T-helper 1 cell treated with Interleukin-12 subunit alpha and Interleukin-12 subunit beta and Interleukin-4 antibody, amounts not matched to agents 30 ng/mL and 1 ng/mL, for 36 hours (primary cell): ENCODE results near the gene SLC7A6. TPM values are rescaled to one million over a fixed set of nuclear protein-coding genes. Genes with fewer than 3 reads are reported as not detected.

Source experiments
- intact Hi-C: fragments of 100-400 bp; cut with micrococcal nuclease; formaldehyde crosslinking; loops from one replicate; pipeline ENCODE4 v1.15.1; 2024
- total RNA-seq: library from RNA; stranded (reverse); gene quantifications from 2 replicates; pipeline ENCODE4 v1.2.3, GENCODE V29; 2022

The SLC7A6 gene
- total RNA-seq, 1 donor from 2014 or later = 128 TPM

DNA sequence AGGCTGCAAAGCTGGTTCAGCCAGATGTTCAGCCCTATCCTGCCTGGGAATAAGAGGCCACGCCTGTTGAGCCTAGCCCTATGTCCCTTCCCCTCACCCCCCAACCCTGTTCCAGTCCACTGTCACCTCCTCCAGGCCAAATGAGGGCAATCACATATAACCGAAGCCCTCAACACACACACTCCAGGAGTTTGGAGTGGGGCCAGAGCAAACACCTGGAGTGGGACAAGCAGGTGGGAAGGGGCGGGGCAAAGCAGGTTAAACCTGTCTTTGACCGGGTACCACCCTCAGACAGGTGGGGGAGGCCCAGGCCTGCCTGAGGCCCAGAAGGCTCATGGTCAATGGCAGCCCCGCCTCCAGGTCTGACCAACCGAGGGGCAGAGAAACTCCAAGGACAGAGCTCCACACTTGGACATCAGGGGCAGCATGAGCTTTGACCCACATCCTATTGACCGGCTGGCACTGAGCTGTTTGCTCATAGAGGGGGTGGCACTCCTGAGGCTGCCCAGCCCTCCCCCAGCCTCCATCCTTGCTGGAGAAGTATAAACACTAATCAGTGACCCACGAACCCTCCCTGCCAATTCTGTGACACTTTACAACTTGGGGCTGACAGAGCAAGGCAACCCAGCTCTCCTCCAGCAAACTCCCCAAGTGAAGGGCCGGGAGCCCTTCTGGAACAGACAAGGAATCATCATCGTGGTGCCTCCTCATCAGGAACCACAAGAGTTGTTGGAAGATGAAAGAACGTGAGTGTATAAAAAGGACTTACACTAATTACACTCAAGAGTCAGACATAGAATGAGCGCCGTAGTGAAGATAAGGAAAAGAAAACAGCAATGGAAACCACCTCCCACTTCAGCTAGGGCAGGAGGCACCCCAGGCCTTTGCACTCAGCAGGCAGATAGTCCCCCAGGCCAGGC lies 29.9 kb upstream of the SLC7A6 start:
- intact Hi-C loops = loop anchor here (5.0 kb wide), 4 partner anchors 288 to 572 kb away; partner anchors contain the start of genes ACD, EDC4, PARD6A and THAP11

- intact Hi-C loops = loop anchor here (5.0 kb wide), 4 partner anchors 287 to 573 kb away; partner anchors contain the start of genes ACD, EDC4, PARD6A and THAP11
Measured at GRCh38 chr16:68235108-68235886, 29.0 kb upstream of the SLC7A6 start.

DNA sequence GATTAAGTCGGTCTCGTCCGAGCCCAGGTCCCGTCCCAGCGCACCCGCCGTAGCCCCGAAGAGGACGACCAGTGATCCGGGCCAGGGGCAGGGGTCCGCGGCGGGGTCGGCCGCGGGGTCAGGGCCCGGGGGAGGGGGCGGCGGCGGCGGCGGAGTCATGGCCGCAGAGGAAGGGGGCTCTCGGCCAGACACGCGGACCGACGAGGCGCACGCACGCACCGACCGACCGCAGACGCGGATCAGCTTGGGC lies 28.5 kb upstream of the SLC7A6 start, which contains the start of gene ESRP2:
Gene ESRP2, minus strand, starts transcription at position 241 of the 250 bp plus-strand sequence. Its CDS starts 82 bp downstream, at position 159.
- intact Hi-C loops = loop anchor here (5.0 kb wide), 4 partner anchors 286 to 574 kb away; partner anchors contain the start of genes ACD, EDC4, PARD6A and THAP11

DNA sequence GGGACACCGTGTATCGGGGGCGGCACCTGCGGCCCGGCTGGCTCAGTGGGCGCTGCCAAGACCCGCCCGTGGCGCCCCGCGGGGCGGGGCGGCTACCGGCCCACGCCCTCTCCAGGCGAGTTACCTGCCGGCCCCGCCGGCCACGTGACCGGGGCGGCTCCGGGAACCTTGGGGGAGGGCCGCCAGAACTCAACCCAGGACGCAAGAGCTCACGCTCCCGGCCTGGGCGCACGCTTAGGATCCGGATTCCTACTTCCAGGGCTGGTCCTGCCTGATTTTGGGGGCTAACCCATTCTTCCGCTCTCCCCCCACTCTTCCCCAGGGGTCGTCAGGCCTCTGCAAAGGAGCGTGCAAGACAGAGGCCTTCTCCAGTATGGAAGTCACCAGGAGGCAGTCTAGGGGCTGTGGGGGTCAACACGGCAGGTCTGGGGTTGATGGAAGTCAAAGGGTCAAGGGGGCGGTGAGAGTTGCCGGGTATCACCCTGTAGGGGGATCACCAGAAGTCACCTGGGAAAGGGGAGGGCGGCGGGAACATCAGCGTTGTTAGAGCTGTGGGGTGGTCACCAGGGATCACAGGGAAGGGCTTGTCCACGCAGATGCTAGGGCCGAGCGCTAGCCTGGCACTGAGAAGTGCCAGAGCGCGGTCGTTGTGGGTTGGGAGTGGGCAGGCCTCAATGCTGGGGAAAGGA lies 28.0 kb upstream of the SLC7A6 start:
- intact Hi-C loops = loop anchor here (5.0 kb wide), 4 partner anchors 286 to 574 kb away; partner anchors contain the start of genes ACD, EDC4, PARD6A and THAP11

DNA sequence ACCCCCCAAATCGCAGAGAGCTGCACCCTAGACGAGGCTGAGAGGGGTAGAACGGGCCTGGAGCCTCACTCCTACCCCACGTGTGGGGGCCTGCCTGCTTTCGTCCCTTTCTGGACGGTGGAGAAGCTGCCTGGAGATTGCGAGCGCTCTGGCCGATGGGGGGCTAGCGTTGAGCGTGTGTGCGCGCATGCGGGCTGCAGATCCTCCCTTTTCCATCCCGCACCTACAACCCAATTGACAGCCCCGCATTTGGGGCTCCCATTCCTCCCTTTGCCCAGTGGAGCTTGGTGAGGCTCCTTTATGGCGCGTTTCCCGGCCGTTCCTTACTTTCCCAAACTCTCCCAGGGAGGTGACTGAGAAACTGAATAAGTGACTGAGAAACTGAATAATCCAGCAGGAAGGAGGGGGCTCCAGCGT lies 27.5 kb upstream of the SLC7A6 start:
- intact Hi-C loops = loop anchor here (1.0 to 5.0 kb wide), 8 partner anchors 8 to 675 kb away; partner anchors contain the start of genes ACD, CTCF, EDC4 and PARD6A

DNA sequence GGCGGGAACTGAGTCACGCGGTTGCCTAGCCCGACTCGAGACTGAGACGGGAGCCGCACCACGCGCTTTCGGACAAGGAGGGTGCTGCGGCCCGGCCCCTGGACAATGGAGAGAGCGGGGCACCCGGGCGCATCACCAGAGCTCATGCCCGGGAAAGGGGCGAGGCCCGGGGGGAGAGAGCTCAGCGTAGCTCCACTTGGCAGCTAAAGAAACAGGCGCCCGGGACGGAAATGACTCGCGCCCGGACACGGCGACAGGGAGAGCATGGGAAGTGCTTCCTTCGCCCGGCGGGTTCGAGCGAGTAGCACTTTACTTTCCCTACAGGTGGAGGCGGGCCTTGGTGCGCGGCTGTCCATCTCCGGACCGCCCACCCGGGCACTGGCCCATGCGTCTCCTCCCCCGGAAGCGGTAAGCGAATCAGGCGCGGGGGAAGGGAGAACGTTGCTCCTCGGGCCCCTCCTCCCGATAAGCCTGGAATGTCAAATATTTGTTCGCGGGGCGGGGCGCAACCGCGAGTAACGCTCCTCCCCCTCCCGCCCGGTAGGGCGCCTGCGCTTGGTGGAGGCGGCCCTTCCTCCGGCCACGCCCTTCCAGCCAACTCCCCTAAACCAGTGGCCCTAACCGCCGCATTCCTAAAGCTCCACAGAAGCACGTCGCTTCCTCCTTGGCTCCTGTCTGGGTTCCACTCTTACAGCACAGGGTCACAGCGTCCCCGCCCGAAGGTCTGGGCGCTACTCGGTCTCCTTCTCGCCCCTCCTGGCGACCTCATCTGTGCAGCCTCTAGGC lies 26.9 kb upstream of the SLC7A6 start:
- intact Hi-C loops = loop anchor here (1.0 to 5.0 kb wide), 8 partner anchors 8 to 675 kb away; partner anchors contain the start of genes ACD, CTCF, EDC4 and PARD6A

- intact Hi-C loops = loop anchor here (5.0 kb wide), 4 partner anchors 284 to 576 kb away; partner anchors contain the start of genes ACD, EDC4, PARD6A and THAP11
Measured at GRCh38 chr16:68238029-68238345, 26.3 kb upstream of the SLC7A6 start.

DNA sequence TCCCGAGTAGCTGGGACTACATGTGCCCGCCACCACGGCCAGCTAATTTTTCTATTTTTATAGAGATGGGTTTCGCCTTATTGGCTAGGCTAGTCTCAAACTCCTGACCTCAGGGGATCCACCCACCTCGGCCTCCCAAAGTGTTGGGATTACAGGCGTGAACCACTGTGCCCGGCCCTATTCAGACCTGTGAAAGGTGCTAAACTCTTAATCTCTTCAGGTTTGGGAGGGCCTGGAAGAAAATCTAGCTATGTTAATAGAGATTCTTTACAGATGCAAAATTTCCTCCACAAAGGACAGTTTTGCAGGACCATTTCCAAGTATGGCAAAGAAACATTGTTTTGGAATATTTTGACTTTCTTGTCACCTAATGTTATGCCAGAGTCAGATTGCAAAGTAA lies 22.2 kb upstream of the SLC7A6 start:
- intact Hi-C loops = no loop called here

- intact Hi-C loops = no loop called here
Measured at GRCh38 chr16:68242926-68243858, 21.1 kb upstream of the SLC7A6 start.

DNA sequence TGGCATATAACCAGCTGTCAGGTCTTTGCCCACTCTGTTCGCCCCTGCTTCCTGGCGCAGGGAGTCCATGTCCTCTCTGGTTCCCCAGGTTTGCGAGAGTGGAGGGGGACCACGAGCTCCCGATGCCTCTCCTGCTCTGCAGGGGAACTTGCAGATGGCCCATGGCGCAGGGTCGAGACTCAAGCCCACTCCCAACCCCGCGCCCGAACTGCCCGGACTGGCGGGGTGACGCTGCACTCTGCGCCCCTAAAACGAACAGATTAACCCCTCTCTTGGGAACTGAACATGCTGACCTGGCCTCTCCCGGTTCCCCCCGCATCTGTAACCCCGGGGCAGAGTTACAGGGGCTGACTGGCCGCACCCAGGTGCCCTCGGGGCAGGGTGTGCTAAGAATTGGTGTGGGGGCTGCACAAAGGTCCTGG lies 19.8 kb upstream of the SLC7A6 start:
- intact Hi-C loops = no loop called here

DNA sequence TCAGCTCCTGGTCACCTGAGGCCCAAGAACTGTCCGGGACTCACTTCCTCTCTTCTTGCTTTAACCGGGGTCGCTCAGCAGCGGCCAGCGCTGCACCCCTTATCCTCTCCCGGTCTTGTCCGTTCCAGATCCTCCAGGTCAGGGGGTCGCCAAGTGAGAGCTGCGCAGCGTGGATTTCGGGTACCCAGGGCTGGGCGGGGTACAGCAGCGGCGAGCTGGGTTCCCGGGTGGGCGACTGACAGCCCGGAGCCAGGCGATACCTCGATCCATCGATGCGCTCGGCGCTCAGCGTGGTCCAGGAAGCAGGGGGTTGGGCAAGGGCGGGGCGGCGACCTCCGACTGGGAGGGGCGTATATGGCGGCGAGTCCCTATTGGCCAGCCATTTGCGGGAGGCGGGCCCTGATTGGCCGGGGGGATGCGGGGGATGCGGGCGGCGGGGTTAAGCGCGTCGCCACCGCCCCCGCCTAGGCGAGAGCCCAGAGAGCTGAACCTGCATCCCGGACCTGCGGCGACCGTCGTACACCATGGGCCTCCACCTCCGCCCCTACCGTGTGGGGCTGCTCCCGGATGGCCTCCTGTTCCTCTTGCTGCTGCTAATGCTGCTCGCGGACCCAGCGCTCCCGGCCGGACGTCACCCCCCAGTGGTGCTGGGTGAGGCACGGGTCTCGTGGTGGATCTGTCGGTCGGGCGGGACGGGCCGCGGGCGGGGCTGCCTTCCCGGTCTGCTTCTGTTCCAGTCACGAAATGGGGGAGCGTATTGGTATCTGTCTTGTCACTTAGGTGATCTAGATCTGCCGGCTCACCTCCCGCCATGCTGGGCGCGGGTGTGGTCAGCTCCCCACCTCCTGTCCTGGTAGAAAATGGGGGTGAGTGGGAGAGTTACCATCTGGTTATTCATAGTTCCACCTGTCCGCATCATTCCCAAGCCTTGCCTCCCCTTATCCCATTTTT lies 19.1 kb upstream of the SLC7A6 start, which contains the start of gene PLA2G15:
Gene PLA2G15, plus strand, starts transcription at position 471 of the 951 bp plus-strand sequence. Its CDS starts 54 bp downstream, at position 525.
- intact Hi-C loops = loop anchor here (1.0 kb wide), 7 partner anchors 8 to 293 kb away; partner anchors contain the start of genes SLC7A6, SLC7A6OS and SMPD3

- intact Hi-C loops = no loop called here
Measured at GRCh38 chr16:68246121-68246520, 18.2 kb upstream of the SLC7A6 start.

GRCh38 chr16:68246666-68247065 lies 17.7 kb upstream of the SLC7A6 start:
- intact Hi-C loops = no loop called here

- intact Hi-C loops = no loop called here
Measured at GRCh38 chr16:68247400-68247799, 16.9 kb upstream of the SLC7A6 start.

DNA sequence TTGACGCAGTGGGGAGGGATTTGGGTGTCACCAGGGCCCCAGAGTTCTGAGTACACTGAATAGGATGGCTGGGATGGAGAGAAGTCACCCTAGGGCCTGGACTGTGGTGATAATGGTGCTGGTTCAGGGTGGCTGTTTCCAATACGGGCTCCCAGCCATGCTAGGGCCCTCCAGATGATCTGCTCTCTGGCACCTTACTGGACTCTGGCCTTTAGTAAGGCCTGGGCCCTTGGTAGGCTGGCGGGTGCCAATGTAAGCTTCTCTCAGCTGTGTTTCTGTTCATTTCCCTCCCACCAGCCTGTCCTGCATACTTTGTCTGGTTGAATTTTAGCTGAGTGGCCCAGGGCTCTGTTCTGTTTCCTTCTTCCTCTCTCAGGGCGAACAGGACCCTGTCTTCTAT lies 16.4 kb upstream of the SLC7A6 start:
- intact Hi-C loops = no loop called here

DNA sequence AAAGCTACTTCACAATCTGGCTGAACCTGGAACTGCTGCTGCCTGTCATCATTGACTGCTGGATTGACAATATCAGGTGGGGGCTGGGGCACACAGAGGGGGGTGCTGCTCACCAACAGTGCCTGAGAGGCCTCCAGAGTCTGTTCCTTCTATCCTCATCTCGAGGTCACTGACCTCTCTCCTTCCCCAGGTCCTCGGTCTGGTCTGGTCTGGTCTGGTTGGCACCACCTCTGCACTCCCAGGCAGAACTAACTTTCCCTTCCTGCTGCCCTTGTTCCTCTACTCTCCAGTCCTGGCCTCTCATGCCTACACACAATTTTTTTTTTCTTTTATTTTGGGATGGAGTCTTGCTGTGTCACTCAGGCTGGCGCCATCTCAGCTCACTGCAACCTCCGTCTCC lies 15.0 kb upstream of the SLC7A6 start:
- intact Hi-C loops = no loop called here

DNA sequence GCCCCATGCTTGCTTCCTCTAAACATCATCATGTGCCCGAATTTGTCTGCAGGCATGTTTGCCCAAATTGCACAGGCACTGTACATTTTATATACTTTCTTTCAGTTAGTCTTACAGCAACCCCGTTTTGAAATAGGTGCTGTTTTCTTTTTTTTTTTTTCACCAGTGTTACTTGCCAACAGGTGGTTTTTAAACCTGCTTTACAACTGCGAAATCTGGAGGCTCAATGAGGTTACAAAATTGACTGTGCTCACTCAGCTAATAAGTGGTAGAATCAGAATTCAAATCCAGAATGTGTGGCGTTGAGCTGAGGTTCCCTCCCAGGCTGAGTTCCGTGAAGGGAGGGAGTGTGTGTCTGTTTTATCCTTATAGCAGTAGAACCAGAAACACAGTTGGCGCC lies 13.4 kb upstream of the SLC7A6 start:
- intact Hi-C loops = no loop called here

- intact Hi-C loops = no loop called here
Measured at GRCh38 chr16:68251832-68252231, 12.5 kb upstream of the SLC7A6 start.
